ENCODE data around the gene ABCA12.

Gene ABCA12

DNA sequence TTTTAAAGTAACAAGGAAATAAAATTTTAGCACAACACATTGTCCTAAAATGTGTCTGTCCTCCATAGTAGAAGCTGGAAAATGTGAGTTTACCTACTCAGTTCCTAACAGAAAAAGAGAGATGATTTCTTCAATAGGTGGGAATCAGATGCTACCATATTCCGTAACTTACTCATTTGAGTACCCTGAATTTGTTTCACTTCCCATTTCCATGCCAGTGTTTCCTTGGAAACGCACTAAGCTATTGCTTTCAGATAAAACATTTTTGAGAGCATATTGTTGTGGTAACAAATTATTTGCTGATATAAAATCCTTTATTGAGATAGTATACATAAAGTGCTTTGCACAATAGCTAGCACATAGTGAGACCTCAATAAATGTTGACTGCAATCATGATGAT, 191.5 kb downstream of the ABCA12 start:
- DNase-seq: no peak

DNA sequence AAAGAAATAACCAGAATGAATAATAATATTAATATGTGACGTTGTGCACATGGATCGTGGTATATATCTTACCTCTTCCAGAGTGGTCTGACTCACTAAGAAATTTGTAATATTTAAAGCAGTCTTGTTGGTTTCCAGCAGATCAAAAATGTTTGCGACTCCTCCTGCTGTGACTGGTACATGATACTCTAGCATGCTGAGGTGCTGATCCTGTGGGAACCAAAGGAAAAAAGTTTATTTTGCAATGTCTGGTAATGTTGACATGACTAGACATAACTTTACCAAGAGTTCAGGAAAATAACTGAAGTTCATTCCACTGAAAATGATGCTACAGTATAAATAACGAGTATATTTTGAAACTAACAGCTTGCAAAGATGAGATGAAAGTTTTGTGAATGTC, 204.4 kb downstream of the ABCA12 start:
- no peak for DNase-seq

DNA sequence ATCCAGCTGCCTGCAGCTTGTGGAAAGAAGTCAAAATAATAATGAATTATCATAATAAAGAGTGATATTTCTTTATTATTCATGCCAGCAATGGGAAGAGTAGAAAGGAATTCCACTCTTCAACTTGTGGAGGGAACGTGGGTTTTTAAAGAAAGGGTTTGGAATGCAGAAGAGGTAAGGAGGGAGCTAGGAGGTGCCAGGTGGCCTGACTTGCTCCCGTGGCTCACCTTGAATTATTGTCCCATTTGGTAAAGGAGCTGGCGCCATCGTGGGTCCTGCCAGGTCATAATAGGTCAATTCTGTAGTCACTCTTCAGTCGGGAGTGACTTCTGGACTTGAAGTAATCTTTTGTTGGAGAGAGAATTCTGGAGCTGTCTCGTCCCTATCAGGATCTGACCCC, 233.8 kb downstream of the ABCA12 start:
- DNase-seq: no peak

- DNase-seq: no peak
Observed at GRCh38 chr2:214904176-214904575, 234.2 kb downstream of the ABCA12 start.

GRCh38 chr2:214902286-214902685, 236.1 kb downstream of the ABCA12 start:
- no peak for DNase-seq

- DNase-seq: no peak
Observed at GRCh38 chr2:214899751-214900150, 238.7 kb downstream of the ABCA12 start.

DNA sequence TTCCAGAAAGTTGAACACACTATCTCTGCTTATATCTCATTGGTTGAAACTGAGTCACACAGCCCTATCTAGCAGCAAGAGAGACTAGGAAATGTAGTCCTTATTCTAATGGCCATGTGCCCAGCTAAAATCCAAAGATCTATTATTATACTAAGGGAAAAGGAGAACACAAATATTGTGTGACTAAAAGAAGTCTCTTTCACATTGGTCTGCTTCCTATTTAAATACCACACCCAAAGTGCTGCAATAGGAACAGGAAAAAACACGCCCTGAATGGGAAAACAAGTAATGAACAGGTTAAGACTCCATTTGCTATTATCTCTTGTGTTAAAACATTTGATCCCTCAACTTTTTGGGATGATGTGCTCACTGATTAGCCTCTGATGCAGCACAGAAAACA, 242.2 kb downstream of the ABCA12 start:
- DNase-seq: no peak

DNA sequence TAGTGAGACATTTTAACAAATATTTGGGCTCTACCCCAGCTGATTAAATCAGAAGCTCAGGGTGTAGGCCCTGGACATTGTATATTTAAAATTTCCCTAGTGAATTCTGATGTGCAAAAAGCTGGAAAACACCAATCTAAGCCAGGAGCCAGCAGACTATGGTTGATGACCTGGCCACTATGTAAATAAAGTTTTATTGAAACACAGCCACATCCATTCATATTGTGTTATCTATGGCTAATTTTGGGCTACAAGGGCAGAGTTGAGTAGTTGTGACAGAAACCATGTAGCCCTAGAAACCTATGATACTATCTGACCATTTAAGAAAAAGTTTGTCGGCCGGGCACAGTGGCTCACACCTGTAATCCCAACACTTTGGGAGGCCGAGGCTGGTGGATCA, 243.0 kb downstream of the ABCA12 start:
- no peak for DNase-seq

- no peak for DNase-seq
Observed at GRCh38 chr2:214889301-214889700, 249.1 kb downstream of the ABCA12 start.

DNA sequence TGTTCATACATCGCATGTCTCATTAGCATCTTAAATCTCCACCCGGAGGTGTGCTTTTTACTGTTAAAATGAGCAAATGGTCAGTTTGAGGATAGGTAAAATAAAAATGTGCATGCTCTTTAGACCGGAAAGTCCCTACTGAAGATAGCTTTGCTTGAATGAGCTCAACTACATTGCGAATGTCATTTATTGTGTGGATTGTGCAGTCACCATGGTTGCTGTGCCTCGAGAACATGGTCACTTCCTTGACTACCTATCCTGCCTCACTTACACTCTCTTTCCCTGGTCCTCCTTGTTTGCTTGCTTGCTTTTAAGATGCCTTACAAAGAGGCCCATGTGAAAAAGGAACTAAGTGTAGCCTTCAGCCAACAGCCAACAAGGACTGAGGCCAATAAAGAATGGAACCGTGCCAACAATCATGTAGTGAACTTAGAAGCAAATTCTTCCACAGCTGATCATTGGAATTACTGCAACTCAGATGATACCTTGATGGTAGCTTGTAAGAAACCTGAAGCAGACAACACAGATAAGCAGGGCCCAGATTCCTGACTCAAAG, 256.7 kb downstream of the ABCA12 start:
- DNase-seq: peak; percentile 9

Data from NCI-H446 treated with DMSO at 0.1 percent for 48 hours (cell line).